Stimulated activated CD8-positive, alpha-beta memory T cell treated with anti-CD3 and anti-CD28 coated beads, Interleukin-4, amount 100 ng/mL, for 4 hours (primary cell): ENCODE measurements around the gene OR2L3.
"Not testable (repeated sequence)": the region's sequence is repeated elsewhere in the genome, so short reads cannot be mapped to it uniquely, and the experiment has no call there.

ENCODE experiments used
- DNase-seq, 2 donors: peaks; one replicate each; pipeline ENCODE4 v3.0.0-alpha.2; 2020; ENCODE audit warnings: low read depth in 2 of 2, low spot score in 1 of 2

The OR2L3 gene

GRCh38 chr1:248046536-248046935 is at the start of gene OR2L3:
Gene OR2L3, plus strand, starts transcription at chr1:248046836. Its CDS starts 13,846 bp downstream, at chr1:248060682.
- DNase-seq, result no peak

DNA sequence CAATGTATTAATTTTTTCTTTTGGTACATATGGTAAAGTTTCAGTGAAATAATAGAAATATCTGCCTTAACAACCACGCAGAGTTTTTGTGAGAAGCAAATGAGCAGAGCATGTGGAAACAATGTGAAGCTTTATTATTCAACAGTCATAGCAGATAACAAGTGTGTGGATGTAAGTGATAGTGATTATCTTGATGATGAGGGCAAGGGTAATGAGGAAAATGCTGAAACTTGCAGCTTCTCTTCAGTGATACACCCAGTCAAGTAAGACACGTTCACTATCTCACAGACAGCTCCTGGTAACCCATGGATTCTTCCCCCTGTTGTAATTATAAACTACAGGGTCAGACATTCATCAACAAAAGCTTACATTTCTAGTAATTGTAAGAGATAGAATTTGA is 47.8 kb upstream of the OR2L3 start:
- no peak for DNase-seq

- no peak for DNase-seq
Observed at GRCh38 chr1:248000169-248000568, 46.5 kb upstream of the OR2L3 start.

GRCh38 chr1:248007778-248008177 is 38.9 kb upstream of the OR2L3 start:
- DNase-seq, result no peak

GRCh38 chr1:248009681-248010080 is 37.0 kb upstream of the OR2L3 start:
- no peak for DNase-seq

GRCh38 chr1:248013229-248013710 is 33.4 kb upstream of the OR2L3 start, which contains the start of gene OR2L5:
Gene OR2L5, plus strand, starts transcription at chr1:248013660. Its CDS starts 8,288 bp downstream, at chr1:248021948.
- DNase-seq, result no peak

- DNase-seq, result no peak
Observed at GRCh38 chr1:248015803-248016202, 30.8 kb upstream of the OR2L3 start.

DNA sequence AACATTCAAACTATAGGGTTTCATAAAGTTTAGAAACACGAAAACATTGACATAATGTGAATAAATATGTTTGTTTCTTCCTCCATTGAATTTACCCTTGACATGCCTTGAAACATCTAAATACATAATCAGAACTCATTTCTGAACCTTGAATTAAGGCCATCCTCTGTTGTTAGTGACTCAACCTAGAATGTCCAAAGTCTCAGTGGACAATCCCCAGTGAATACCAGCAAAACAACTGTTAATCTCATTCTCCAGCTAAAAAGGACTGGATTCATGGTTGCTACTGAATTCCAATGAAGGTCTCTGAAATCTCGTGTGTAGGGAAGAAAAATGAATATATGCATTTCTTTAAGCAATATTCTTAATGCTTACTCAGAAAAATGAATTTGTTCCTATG is 16.9 kb upstream of the OR2L3 start, which contains the start of gene OR2L2:
OR2L2 (plus strand) TSS at position 301 of the 400 bp plus-strand sequence. CDS start 8,198 bp downstream, outside the sequence.
- DNase-seq, result no peak

DNA sequence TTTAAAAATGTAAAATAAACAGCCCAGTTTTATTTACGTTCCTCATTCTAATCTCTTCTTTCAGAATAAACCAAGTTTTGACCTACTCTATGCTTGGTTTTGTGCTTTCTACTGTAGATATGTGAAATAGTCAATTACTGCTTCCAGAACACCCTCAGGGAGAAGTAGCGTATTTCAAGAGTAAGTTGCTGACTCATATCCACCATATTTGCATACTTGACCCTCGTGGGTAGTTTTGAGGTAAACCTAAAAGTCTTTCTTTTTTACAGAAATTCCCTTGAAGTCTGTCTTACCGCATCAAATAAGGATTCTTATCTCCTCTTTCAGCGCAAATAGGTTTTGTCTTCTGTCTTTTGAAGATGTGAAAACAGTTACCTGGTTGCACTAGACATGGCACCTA is 1.4 kb upstream of the OR2L3 start:
- DNase-seq, result no peak

GRCh38 chr1:248047008-248047407 is 372 bp downstream of the OR2L3 start:
- no peak for DNase-seq

DNA sequence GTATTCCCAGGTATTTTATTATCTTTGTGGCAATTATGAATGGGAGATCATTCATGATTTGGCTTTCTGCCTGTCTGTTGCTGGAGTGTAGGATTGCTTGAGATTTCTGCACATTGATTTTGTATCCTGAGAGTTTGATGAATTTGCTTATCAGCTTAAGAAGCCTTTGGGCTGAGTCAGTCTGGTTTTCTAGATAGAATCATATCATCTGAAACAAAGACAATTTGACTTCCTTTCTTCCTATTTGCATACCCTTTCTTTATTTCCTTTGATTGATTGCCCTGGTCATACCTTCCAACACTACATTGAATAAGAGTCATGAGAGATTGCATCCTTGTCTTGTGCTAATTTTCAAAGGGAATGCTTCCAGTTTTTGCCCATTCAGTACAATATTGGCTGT is 8.0 kb downstream of the OR2L3 start:
- no peak for DNase-seq

GRCh38 chr1:248055261-248055660 is 8.6 kb downstream of the OR2L3 start:
- DNase-seq, result no peak

DNA sequence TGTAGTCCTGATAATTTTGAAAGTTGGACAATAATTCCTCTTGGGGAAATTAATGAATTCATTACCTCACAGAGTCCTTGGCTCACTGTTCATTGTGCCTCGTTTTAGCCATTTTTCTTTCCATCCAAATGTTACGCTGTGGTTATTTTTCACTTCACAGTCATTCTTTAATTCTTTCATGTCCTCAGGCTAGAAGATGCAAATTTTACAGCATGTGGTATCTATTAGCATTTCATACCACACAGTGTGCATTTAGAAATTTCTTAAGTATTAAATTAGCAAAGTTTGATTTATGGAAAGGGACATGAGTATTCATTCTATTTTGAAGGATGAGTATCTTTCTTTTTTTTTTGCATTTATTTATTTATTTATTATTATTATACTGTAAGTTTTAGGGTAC is 18.4 kb downstream of the OR2L3 start:
- no peak for DNase-seq

- DNase-seq, result no peak
Observed at GRCh38 chr1:248065604-248066003, 19.0 kb downstream of the OR2L3 start.

DNA sequence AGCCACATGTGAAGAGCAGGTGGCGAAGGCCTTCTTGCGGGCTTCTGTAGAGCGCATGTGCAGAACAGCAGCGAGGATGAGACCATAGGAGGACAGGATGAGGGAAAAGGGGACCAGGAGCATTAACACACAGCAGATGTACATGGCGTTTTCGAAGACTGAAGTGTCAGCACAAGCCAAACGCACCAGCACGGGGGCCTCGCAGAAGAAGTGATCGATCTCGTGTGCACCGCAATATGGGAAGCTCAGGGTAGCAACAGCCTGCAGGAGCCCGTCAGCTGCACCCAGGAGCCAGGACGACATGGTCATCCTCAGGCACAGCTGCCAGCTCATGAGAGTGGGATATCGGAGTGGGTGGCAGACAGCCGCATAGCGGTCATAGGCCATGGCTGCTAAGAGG is 37.2 kb downstream of the OR2L3 start:
- not testable (repeated sequence) for DNase-seq

GRCh38 chr1:248094884-248095283 is 48.2 kb downstream of the OR2L3 start, which contains the start of gene OR2L13:
Gene OR2L13, plus strand, starts transcription at chr1:248095184. Its CDS starts 4,192 bp downstream, at chr1:248099376.
- no peak for DNase-seq

- no peak for DNase-seq
Observed at GRCh38 chr1:248098529-248098928, 51.9 kb downstream of the OR2L3 start.

DNA sequence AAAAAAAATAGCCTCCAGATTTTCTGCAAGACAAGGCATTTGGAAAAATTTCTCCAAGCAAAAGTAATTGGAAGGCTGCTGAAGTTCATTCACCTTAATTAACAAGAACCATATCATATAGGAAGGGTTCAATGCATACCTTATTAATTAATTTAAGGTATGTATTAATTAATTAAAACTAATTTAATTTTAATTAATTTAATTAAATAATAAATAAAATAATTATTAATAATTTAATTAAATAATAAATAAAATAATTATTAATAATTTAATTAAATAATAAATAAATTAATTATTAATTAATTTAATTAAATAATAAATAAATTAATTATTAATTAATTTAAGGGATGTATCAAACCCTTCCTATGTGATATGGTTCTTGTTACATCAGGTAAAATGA is 56.2 kb downstream of the OR2L3 start:
- DNase-seq, result no peak

GRCh38 chr1:248111157-248111556 is 64.5 kb downstream of the OR2L3 start:
- no peak for DNase-seq
